K562 (cell line): ENCODE measurements around the gene SNAPC2. TPM values are rescaled to one million over a fixed set of nuclear protein-coding genes. Genes with fewer than 3 reads are reported as not detected.
A peak's percentile ranks its signal among the peaks of the same experiment; 100 is the strongest.

Experiments
- ARID3B ChIP-seq: fragments of 250-450 bp; sonication (Bioruptor Pico); IDR thresholded peaks from 2 replicates; pipeline ENCODE4 v1.4.0; 2020; ENCODE audit warnings: borderline replicate concordance
- BACH1 ChIP-seq: fragments of 200-800 bp; sonication (Bioruptor generic); IDR thresholded peaks from 2 replicates; pipeline ENCODE4 v1.6.1; 2016; ENCODE audit warnings: missing genetic modification characterization, missing compliant biosample characterization
- CBFA2T3 ChIP-seq: fragments of 450-650 bp; IDR thresholded peaks from 2 replicates; pipeline ENCODE4 v1.6.1; 2017
- CREBBP ChIP-seq: IDR thresholded peaks from one replicate; pipeline ENCODE4 v1.6.1; 2012; ENCODE audit warnings: low read depth, mild to moderate bottlenecking, control low read depth, inconsistent platforms, low read length
- DLX4 ChIP-seq: fragments of 250-450 bp; sonication (Bioruptor Pico); IDR thresholded peaks from 2 replicates; pipeline ENCODE4 v1.6.1; 2021; ENCODE audit warnings: mild to moderate bottlenecking
- E2F3 ChIP-seq: fragments of 250-450 bp; sonication (Bioruptor Pico); IDR thresholded peaks from 2 replicates; pipeline ENCODE4 v1.4.0; 2020; ENCODE audit warnings: mild to moderate bottlenecking
- EHMT2 ChIP-seq: fragments of 450-650 bp; IDR thresholded peaks from 2 replicates; pipeline ENCODE4 v1.6.1; 2018; ENCODE audit warnings: antibody characterized with exemption
- GTF2F1 ChIP-seq: IDR thresholded peaks from 2 replicates; pipeline ENCODE4 v1.6.1; 2011; ENCODE audit warnings: low read depth, low read length, improper control_type of control experiment
- HBP1 ChIP-seq: fragments of 450-650 bp; formaldehyde crosslinking; IDR thresholded peaks from 2 replicates; pipeline ENCODE4 v1.4.0; 2022; ENCODE audit warnings: missing genetic modification characterization
- HNRNPK ChIP-seq: fragments of 200-400 bp; formaldehyde crosslinking; IDR thresholded peaks from one replicate; pipeline ENCODE4 v1.6.1; 2018; ENCODE audit warnings: mild to moderate bottlenecking, low read depth, low read length; ENCODE audit not compliant: poor library complexity, severe bottlenecking
- KAT2B ChIP-seq: IDR thresholded peaks from one replicate; pipeline ENCODE4 v1.6.1; 2012; ENCODE audit warnings: low read depth, mild to moderate bottlenecking, control low read depth, inconsistent platforms, low read length, moderate library complexity
- NBN ChIP-seq: fragments of 450-650 bp; IDR thresholded peaks from 2 replicates; pipeline ENCODE4 v1.6.1; 2016; ENCODE audit warnings: low read depth, mild to moderate bottlenecking
- POLR3A ChIP-seq: IDR thresholded peaks from 2 replicates; pipeline ENCODE4 v1.6.1; 2011; ENCODE audit warnings: borderline replicate concordance, mild to moderate bottlenecking, moderate library complexity; ENCODE audit not compliant: insufficient read length, insufficient read depth; ENCODE audit errors: extremely low read depth
- RAD21 ChIP-seq, 2 experiments: fragments of 250-450 bp in 1 of 2; fragments of 450-650 bp in 1 of 2; sonication (Bioruptor Pico) in 1 of 2; formaldehyde crosslinking in 1 of 2; IDR thresholded peaks in 1 of 2; conservative IDR thresholded peaks in 1 of 2; 2 replicates each; pipeline versions ENCODE4 v1.4.0 to v1.8.0; 2020 to 2022; ENCODE audit warnings: mild to moderate bottlenecking in 2 of 2, moderate library complexity in 1 of 2
- RBM14 ChIP-seq: fragments of 200-400 bp; formaldehyde crosslinking; IDR thresholded peaks from 2 replicates; pipeline ENCODE4 v1.6.1; 2018; ENCODE audit warnings: low read depth, mild to moderate bottlenecking, low read length, moderate library complexity, borderline replicate concordance; ENCODE audit not compliant: insufficient read depth
- SMAD1 ChIP-seq: fragments of 150-350 bp; IDR thresholded peaks from 2 replicates; pipeline ENCODE4 v1.6.1; 2014; ENCODE audit warnings: low read length, low read depth; ENCODE audit not compliant: partially characterized antibody
- SMARCE1 ChIP-seq: fragments of 450-650 bp; IDR thresholded peaks from 2 replicates; pipeline ENCODE4 v1.7.1; 2016; ENCODE audit warnings: mild to moderate bottlenecking
- TCFL5 ChIP-seq: fragments of 250-450 bp; sonication (Bioruptor Pico); conservative IDR thresholded peaks from 2 replicates; pipeline ENCODE4 v1.6.1; 2021; ENCODE audit warnings: mild to moderate bottlenecking, moderate library complexity, matching md5 sums
- TGIF2 ChIP-seq: sonication (generic); formaldehyde crosslinking; IDR thresholded peaks from 2 replicates; pipeline ENCODE4 v1.8.1; 2022; ENCODE audit warnings: mild to moderate bottlenecking, missing genetic modification reagents, moderate library complexity
- YY1 ChIP-seq, 3 experiments: IDR thresholded peaks; 2 replicates each; pipeline ENCODE4 v1.6.1; 2011; ENCODE audit warnings: low read length in 2 of 3, mild to moderate bottlenecking in 2 of 3, moderate library complexity in 2 of 3, borderline replicate concordance in 1 of 3, control low read depth in 1 of 3, low read depth in 1 of 3; ENCODE audit not compliant: insufficient read depth in 3 of 3, insufficient replicate concordance in 2 of 3, control insufficient read depth in 1 of 3, insufficient read length in 1 of 3; ENCODE audit errors: extremely low read depth in 1 of 3
- ZBTB34 ChIP-seq: fragments of 250-450 bp; sonication (Bioruptor Pico); IDR thresholded peaks from 2 replicates; pipeline ENCODE4 v1.8.0; 2021; ENCODE audit warnings: mild to moderate bottlenecking, moderate library complexity
- ZNF143 ChIP-seq: sonication (generic); formaldehyde crosslinking; IDR thresholded peaks from 2 replicates; pipeline ENCODE4 v1.9.0; 2022; ENCODE audit warnings: mild to moderate bottlenecking, missing genetic modification reagents
- ZNF174 ChIP-seq: fragments of 250-450 bp; sonication (Bioruptor Pico); IDR thresholded peaks from 2 replicates; pipeline ENCODE4 v1.4.0; 2020; ENCODE audit warnings: mild to moderate bottlenecking
- ZNF23 ChIP-seq: fragments of 250-450 bp; sonication (Bioruptor Pico); IDR thresholded peaks from 2 replicates; pipeline ENCODE4 v1.4.0; 2020; ENCODE audit warnings: mild to moderate bottlenecking
- polyA plus RNA-seq, 8 experiments: library from polyadenylated mRNA; depleted of rRNA in 4 of 8; stranded (reverse) in 5 of 8; unstranded in 3 of 8; fragments of >200 nt; fragmentation: Nextera tagmentation in 2 of 8; fragmentation: Illumina TruSeq in 1 of 8; extraction: Ambion mirVana in 2 of 8; extraction: Trizol in 1 of 8; gene quantifications; 2 replicates each; pipeline versions ENCODE4 v1.2.1 to v1.2.3, GENCODE V29; 2011 to 2014; ENCODE audit warnings: inconsistent platforms in 1 of 8, missing spikeins in 1 of 8
- total RNA-seq, 7 experiments: library from RNA; depleted of rRNA in 6 of 7; stranded (reverse); fragments of >200 nt in 6 of 7; fragmentation: Illumina TruSeq in 2 of 7; extraction: Trizol in 2 of 7; gene quantifications; 2 replicates each; pipeline versions ENCODE4 v1.2.1 to v1.2.3, GENCODE V29; 2011 to 2021; ENCODE audit warnings: low replicate concordance in 1 of 7

The SNAPC2 gene
- total and polyA plus RNA-seq, 9 of the 15 experiments (the other 6 are each of a cell fraction or from before 2014, with no cell fraction given) = 0.59 to 45.1 (median 15.3) TPM

- TF ChIP-seq EHMT2 (0 out of 2 replicates have a peak, but pooled peaks have one; percentile 22), CREBBP (no peak), NBN (0 out of 2 replicates have a peak, but pooled peaks have one; percentile 51), TGIF2 (no peak), KAT2B (no peak), BACH1 (tag) (no peak), YY1 (IDR thresholded peaks at IDR 0.05; ENCODE audit: borderline replicate concordance in 1 of 3, control insufficient read depth in 1 of 3, extremely low read depth in 1 of 3, insufficient read depth in 3 of 3, insufficient read length in 1 of 3, insufficient replicate concordance in 2 of 3, low read depth in 1 of 3, low read length in 2 of 3) (peak in 1 of 3 experiments; percentile 35), DLX4 (CRISPR knock-in tag) (no peak), TCFL5 (no peak), SMAD1 (peak; percentile 15), GTF2F1 (0 out of 2 replicates have a peak, but pooled peaks have one; percentile 18), HBP1 (no peak), POLR3A (no peak), ZNF23 (CRISPR knock-in tag) (no peak), RAD21 (CRISPR knock-in tag; conservative IDR thresholded peaks at IDR 0.05 in 1 of 2, IDR thresholded peaks at IDR 0.05 in 1 of 2) (peak; percentile 70 to 81), HNRNPK (no peak), RBM14 (no peak), CBFA2T3 (no peak), ZBTB34 (CRISPR knock-in tag) (no peak), E2F3 (CRISPR knock-in tag) (no peak), ZNF143 (peak; percentile 12; the same call in 1 of the 2 replicates), ARID3B (0 out of 2 replicates have a peak, but pooled peaks have one; percentile 19), SMARCE1 (peak; percentile 43; the same call in 1 of the 2 replicates), ZNF174 (CRISPR knock-in tag) (no peak)
Observed at GRCh38 chr19:7944177-7944761, 24.1 kb downstream of the SNAPC2 start (continued).
